Gastrocnemius medialis (tissue), 4 donors: Measurements from ENCODE around the gene WEE2. TPM values are rescaled to one million over a fixed set of nuclear protein-coding genes. Genes with fewer than 3 reads are reported as not detected.

ENCODE experiments used
- ATAC-seq, 2 donors: fragments of 150-250 bp; one replicate each; pipeline ENCODE4 v1.9.1; 2016
- DNase-seq, 2 donors: peaks; one replicate each; pipeline ENCODE4 v3.0.0-alpha.2; 2019
- H3K27ac ChIP-seq, 4 donors: fragments of 200-600 bp; sonication (generic); 1 replicate in 1 of 4; 2 replicates in 3 of 4; pipeline ENCODE4 v1.5.1; 2016 to 2018; ENCODE audit warnings: mild to moderate bottlenecking in 2 of 4, moderate library complexity in 1 of 4
- H3K27me3 ChIP-seq, 3 donors: fragments of 200-600 bp; sonication (generic) in 2 of 3; 1 replicate in 1 of 3; 2 replicates in 2 of 3; pipeline versions ENCODE4 v1.5.1 to v1.6.0; 2016 to 2019; ENCODE audit warnings: mild to moderate bottlenecking in 1 of 3, moderate library complexity in 1 of 3
- H3K36me3 ChIP-seq, 2 donors: fragments of 200-600 bp; sonication (generic) in 1 of 2; one replicate each; pipeline ENCODE4 v1.5.1; 2017 to 2018
- H3K4me1 ChIP-seq, 2 donors: fragments of 200-600 bp; sonication (generic) in 1 of 2; one replicate each; pipeline ENCODE4 v1.5.1; 2016 to 2017; ENCODE audit warnings: mild to moderate bottlenecking in 2 of 2
- H3K4me3 ChIP-seq, 4 donors: fragments of 200-600 bp; sonication (generic) in 3 of 4; 1 replicate in 1 of 4; 2 replicates in 3 of 4; pipeline ENCODE4 v1.5.1; 2016 to 2019; ENCODE audit warnings: mild to moderate bottlenecking in 2 of 4
- H3K9me3 ChIP-seq, 3 donors: fragments of 200-600 bp; sonication (generic) in 2 of 3; 1 replicate in 1 of 3; 2 replicates in 2 of 3; pipeline ENCODE4 v1.5.1; 2016 to 2019
- CTCF ChIP-seq, 5 experiments: fragments of 450-650 bp in 3 of 5; fragments of 200-600 bp in 2 of 5; sonication (generic) in 2 of 5; IDR thresholded peaks in 4 of 5; conservative IDR thresholded peaks in 1 of 5; 1 replicate in 4 of 5; 2 replicates in 1 of 5; pipeline ENCODE4 v1.5.1; 2016 to 2019; ENCODE audit warnings: antibody characterized with exemption in 5 of 5, mild to moderate bottlenecking in 3 of 5, moderate library complexity in 3 of 5
- POLR2A ChIP-seq, 2 donors: fragments of 450-650 bp; IDR thresholded peaks; one replicate each; pipeline ENCODE4 v1.6.1; 2017; ENCODE audit warnings: antibody characterized with exemption in 2 of 2, mild to moderate bottlenecking in 2 of 2, moderate library complexity in 2 of 2
- in situ Hi-C, 4 donors: fragments of 200-750 bp; cut with MboI; loops; one replicate each; pipeline versions ENCODE4 v1.15.0 to v1.8.0; 2017; ENCODE audit warnings: low sequenced_read_pairs in 4 of 4
- intact Hi-C: fragments of 100-400 bp; cut with DNase I; formaldehyde crosslinking; loops from one replicate; pipeline ENCODE4 v1.15.1; 2023; ENCODE audit warnings: low total_unique reads
- total RNA-seq, 4 donors: library from RNA; depleted of rRNA; stranded (reverse); fragments of >200 nt; gene quantifications; one replicate each; pipeline versions ENCODE4 v1.1.0 to v1.2.3, GENCODE V29; 2016

WEE2 gene
- total RNA-seq, 4 donors from 2014 or later, result not detected

- Histone ChIP-seq H3K4me3 (peak overlapping the region; percentile 66 to 90 (median 70)), H3K27me3 (no peaks in the 10 kb centered on the region), H3K27ac (peak overlapping the region; percentile 78 to 84 (median 80)), H3K4me1 (peaks cover 18 to 26% of the 10 kb centered on the region in 2 donors), H3K36me3 (no peaks in the 10 kb centered on the region), H3K9me3 (no peaks in the 10 kb centered on the region)
- peak in 1 of 2 donors; percentile 12 for ATAC-seq
- intact Hi-C loops, result no loop called here
- in situ Hi-C loops, result no loop called here
- DNase-seq, result no peak
- TF ChIP-seq CTCF (IDR thresholded peaks at IDR 0.05 in 4 of 5, conservative IDR thresholded peaks at IDR 0.05 in 1 of 5) (peak in 1 of 5 experiments; percentile 8), POLR2A (IDR thresholded peaks at IDR 0.05) (no peak)
These were observed 7.2 kb upstream of the WEE2 start for GRCh38 chr7:141700848-141701371.

GRCh38 chr7:141701489-141702046 lies 6.6 kb upstream of the WEE2 start:
- Histone ChIP-seq H3K4me3 (peak overlapping the region; percentile 66 to 90 (median 70)), H3K9me3 (no peaks in the 10 kb centered on the region), H3K27me3 (no peaks in the 10 kb centered on the region), H3K27ac (peak overlapping the region; percentile 78 to 84 (median 80)), H3K36me3 (no peaks in the 10 kb centered on the region), H3K4me1 (peaks cover 18 to 24% of the 10 kb centered on the region in 2 donors)
- TF ChIP-seq CTCF (IDR thresholded peaks at IDR 0.05 in 4 of 5, conservative IDR thresholded peaks at IDR 0.05 in 1 of 5) (no peak), POLR2A (IDR thresholded peaks at IDR 0.05) (no peak)
- DNase-seq, result peak in 1 of 2 donors; percentile 22
- peak; percentile 58 to 70 for ATAC-seq
- in situ Hi-C loops, result no loop called here
- intact Hi-C loops, result loop anchor here (2.0 kb wide), 1 partner anchor 37 kb away; the partner anchor contains the start of gene SSBP1

GRCh38 chr7:141702047-141702567 lies 6.0 kb upstream of the WEE2 start, which contains the start of gene DENND11:
Gene DENND11, minus strand, starts transcription at chr7:141702166. Its CDS starts 13 bp downstream, at chr7:141702153.
- Histone ChIP-seq H3K4me3 (peak within 1 kb of the TSS; percentile 66 to 90 (median 76)), H3K27me3 (no peaks in the 10 kb centered on the region), H3K36me3 (no peaks in the 10 kb centered on the region), H3K27ac (peak within 1 kb of the TSS; percentile 78 to 84 (median 80)), H3K4me1 (peaks cover 18 to 20% of the 10 kb centered on the region in 2 donors), H3K9me3 (no peaks in the 10 kb centered on the region)
- in situ Hi-C loops, result no loop called here
- ATAC-seq (peak; percentile 84 to 89), DNase-seq (peak in 1 of 2 donors; percentile 20)
- TF ChIP-seq CTCF (IDR thresholded peaks at IDR 0.05 in 4 of 5, conservative IDR thresholded peaks at IDR 0.05 in 1 of 5), result no peak
- TF ChIP-seq POLR2A (IDR thresholded peaks at IDR 0.05), result no peak
- intact Hi-C loops, result loop anchor here (2.0 kb wide), 1 partner anchor 37 kb away; the partner anchor contains the start of gene SSBP1

GRCh38 chr7:141702892-141703291 lies 5.3 kb upstream of the WEE2 start:
- Histone ChIP-seq H3K4me3 (peak overlapping the region in 3 of 4 donors; percentile 66 to 78 (median 77)), H3K9me3 (no peaks in the 10 kb centered on the region), H3K27me3 (no peaks in the 10 kb centered on the region), H3K27ac (peak overlapping the region in 2 of 4 donors; percentile 78 to 81), H3K4me1 (peaks cover 15 to 18% of the 10 kb centered on the region in 2 donors), H3K36me3 (no peaks in the 10 kb centered on the region)
- ATAC-seq, result no peak
- DNase-seq, result no peak
- TF ChIP-seq POLR2A (IDR thresholded peaks at IDR 0.05) (no peak), CTCF (IDR thresholded peaks at IDR 0.05 in 4 of 5, conservative IDR thresholded peaks at IDR 0.05 in 1 of 5) (no peak)
- in situ Hi-C loops (no loop called here), intact Hi-C loops (loop anchor here (2.0 kb wide), 1 partner anchor 36 kb away; the partner anchor contains the start of gene SSBP1)
